Posterior cingulate gyrus (tissue), 11 donors: ENCODE data around the gene RAD23A.

ENCODE experiments used
- DNase-seq, 10 donors: peaks; one replicate each; pipeline versions ENCODE4 v3.0.0 to v3.0.0-alpha.2; 2020 to 2021; ENCODE audit warnings: mixed read lengths in 3 of 10
- intact Hi-C: fragments of 100-400 bp; cut with DNase I; formaldehyde crosslinking; loops from one replicate; pipeline ENCODE4 v1.15.1; 2023

Gene RAD23A

DNA sequence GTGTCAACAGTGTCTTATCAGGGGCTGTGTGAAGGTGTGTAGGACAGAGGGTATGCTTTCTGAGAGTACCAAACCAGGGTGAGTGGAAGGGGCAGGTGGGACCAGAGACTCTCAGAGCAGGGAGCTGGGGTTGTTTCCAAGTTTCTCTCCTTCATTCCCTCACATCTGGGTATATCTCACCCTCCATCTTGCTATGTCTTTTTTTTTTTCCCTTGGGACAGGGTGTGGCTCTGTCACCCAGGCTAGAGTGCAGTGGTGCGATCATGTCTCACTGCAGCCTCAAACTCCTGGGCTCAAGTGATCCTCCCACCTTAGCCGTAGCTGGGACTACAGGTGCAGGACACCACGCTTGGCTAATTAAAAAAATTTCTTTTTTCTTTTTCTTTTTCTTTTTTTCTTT is 34.3 kb downstream of the RAD23A start:
- intact Hi-C loops, result loop anchor here (5.0 kb wide), 1 partner anchor 52 kb away; no protein-coding TSS in a partner anchor
- DNase-seq, result no peak

DNA sequence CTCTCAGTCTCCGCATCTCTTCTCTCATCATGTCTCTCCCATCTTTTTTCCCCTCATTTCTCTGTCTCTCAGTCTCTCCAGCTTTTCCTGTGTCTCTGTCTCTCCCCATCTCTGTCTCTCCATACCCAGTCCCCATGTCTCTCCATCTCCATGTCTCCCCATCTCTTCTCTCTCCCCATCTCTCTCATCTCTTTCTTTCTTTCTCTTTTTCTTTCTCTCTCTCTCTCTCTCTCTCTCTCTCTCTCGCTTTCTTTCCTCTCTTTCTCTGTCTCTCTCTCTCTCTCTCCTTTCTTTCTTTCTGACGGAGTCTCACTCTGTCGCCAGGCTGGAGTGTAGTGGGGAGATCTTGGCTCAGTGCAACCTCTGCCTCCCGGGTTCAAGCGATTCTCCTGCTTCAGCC is 37.0 kb downstream of the RAD23A start:
- no peak for DNase-seq
- intact Hi-C loops, result loop anchor here (2.0 to 5.0 kb wide), 2 partner anchors 50 to 78 kb away; no protein-coding TSS in a partner anchor

DNA sequence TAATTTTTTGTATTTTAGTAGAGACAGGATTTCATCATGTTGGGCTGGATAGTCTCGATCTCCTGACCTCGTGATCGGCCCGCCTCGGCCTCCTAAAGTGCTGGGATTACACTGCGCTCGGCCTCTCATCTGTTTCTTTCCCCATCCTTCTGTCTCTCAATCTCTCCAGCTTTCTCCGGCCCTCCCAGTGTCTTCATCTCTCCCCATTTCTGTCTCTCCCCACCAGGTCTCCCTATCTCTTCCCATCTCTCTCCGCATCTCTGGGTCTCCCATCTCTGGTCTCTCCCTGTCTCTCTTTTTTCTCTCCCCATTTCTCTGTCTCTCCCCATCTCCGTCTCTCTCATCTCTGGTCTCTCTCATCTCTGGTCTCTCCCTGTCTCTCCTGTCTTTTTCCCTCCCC is 37.4 kb downstream of the RAD23A start:
- DNase-seq, result no peak
- intact Hi-C loops, result loop anchor here (2.0 to 5.0 kb wide), 2 partner anchors 49 to 78 kb away; no protein-coding TSS in a partner anchor

DNA sequence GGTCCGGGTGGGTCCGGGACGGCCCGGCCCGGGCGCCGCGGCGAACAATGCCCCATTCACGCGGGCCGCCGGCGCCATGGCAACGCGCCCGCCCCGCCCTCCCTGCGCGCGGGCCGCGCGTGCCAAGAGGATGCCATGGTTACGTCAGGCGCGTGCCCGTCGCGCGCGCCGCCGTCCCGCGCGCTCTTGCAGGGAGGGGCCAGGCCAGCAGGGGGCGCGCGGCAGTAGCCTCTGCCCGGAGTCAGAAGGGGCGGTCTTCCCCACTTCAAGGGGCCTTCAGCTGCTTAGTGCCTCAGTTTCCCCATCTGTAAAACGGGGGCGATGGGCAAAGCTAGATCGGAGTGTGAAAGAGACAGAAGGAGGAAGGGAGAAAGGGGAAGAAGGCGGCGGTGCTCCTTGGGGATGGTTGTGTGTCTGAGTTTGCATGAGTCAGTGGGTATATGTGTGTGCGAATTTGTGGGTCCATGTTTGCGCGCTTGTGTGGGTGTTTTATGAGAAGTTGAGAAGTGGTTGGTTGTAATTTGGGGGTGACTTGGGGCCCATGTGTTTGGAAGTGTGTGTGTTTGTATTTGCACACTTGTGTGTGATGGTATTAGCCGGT is 38.0 kb downstream of the RAD23A start:
- intact Hi-C loops, result loop anchor here (2.0 to 5.0 kb wide), 2 partner anchors 49 to 77 kb away; no protein-coding TSS in a partner anchor
- DNase-seq, result peak; percentile 68 to 97 (median 80)

DNA sequence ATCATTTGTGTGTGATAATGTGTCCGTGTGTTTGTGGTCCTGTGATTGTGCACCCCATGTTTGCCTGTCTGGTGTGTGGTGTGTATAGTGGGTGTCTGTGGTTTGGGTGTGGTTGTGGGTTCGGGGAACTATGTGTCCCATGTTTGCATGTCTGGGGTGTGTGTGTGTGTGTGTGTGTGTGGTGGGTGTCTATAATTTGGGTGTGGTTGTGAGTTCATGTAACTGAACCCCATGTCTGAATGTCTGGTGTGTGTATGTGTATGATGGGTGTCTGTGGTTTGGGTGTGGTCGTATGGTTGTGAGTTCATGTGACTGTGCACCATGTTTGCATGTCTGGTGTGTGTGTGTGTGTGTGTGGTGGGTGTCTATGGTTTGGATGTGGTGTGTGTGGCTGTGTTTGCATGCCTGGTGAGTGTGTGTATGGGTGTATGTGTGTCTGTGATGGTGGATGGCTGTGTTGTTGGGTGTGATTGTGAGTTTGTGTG is 38.5 kb downstream of the RAD23A start:
- intact Hi-C loops, result loop anchor here (5.0 kb wide), 1 partner anchor 48 kb away; no protein-coding TSS in a partner anchor
- DNase-seq, result no peak

DNA sequence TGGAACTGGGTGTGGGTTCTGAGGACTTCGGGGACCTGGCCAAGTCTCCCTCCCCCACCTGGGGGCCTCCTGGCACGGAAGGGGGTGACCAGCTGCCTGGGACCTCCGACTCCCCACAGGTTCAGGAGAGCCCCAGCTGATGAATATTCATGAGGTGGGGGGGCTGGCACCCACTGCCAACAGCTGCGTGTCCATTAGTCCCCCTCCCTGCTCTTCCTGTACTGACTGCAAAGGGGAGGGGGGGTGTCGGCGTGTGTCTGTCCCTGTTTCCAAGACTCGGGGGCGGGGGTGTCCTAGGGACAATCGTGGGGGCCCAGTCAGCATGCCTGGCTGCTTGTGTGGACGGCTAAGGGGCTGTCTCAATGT is 39.0 kb downstream of the RAD23A start:
- DNase-seq, result peak in 2 of 10 donors; percentile 50 to 91
- intact Hi-C loops, result loop anchor here (5.0 kb wide), 1 partner anchor 48 kb away; no protein-coding TSS in a partner anchor

DNA sequence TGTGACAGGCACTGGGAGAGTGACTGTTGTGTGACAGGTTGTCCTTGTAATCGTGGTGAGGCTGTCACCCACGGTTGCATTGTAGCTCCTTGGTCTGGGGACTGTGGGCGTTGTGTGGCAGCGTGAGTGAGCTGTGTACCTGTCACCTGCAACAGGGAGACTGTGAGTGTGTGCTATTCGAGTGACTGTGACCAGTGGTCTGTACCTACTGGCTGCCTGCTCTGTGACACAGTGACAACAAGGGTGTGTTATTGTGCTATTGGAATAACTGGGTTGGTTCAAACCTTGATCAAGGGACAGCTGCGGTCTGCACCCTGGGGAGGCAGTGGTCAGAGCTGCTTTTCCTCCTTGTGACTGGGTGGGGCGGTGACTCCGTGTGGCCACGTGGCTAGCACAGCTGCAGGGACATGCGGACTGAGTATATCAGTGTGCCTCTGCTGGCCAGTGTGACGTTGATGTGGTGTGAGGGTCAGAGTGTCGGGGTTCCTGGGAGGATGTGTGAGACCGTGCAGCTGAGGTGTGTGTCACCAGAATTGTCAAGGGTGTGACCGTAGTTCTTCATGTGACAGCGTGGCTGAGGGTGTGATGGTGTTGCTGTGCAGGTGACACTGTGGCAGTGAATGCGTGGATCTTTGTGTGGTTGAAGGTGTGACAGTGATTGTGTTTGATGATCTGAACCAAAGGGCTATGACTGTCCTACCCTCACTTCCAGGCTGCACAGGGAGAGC is 39.6 kb downstream of the RAD23A start:
- DNase-seq, result peak; percentile 64 to 98 (median 86)
- intact Hi-C loops, result no loop called here

DNA sequence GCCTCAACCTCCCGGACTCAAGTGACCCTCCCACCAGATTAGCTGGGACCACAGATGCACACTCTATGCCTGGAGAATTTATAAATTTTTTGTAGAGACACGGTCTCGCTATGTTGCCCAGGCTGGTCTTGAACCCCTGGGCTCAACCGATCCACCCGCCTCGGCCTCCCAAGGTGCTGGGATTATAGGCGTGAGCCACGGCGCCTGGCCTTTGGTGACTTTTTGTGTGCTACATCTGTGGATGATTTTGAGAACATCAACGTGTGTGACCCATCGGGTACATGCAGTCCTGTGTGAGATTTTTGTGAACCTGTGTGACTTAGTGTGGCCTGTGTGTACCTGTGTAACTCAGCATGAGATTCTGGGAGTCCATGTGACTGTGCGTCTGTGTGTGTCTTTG is 41.1 kb downstream of the RAD23A start:
- intact Hi-C loops, result no loop called here

DNA sequence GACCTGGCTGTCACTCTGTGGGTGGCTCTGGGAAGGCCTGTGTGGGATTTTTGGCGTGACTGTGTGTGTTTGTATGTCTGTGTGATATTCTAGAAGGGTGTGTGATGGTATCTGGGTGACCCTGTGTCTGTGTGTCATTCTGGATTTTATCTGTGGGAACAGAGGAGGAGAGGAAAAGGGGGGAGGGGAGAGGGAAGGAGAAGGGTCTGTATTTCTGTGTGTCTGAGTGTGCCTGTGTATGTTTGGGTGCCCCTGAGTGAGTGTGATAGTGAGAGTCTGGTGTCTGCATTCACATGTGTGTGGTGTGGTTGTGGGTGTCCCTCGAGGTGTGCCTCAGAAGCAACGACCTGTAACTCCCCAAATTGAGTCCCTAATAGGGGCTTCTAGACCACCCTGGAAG is 41.5 kb downstream of the RAD23A start:
- DNase-seq, result no peak
- intact Hi-C loops, result no loop called here

More for the DNA sequence above, 41.1 kb downstream of the RAD23A start:
- no peak for DNase-seq

DNA sequence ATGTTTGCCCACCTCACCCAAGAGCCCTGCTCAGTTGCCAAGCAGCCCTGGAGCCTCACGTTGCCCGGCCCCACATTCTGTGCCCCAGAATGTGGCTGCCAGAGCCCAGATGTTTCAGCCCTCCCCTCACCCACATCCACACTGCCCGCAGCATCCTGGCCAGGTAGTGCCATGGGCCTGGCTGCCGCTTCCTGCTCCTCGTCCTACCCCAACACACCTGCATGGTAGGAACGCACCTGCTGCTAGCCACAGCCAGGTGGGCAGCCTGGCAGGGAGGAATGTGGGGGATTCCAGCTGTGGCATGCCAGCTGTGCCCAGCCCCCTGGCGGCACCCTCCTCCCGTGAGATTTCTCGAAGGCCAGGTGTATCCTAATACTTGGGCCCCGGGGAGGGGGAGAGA is 42.1 kb downstream of the RAD23A start:
- intact Hi-C loops, result no loop called here
- DNase-seq, result no peak

DNA sequence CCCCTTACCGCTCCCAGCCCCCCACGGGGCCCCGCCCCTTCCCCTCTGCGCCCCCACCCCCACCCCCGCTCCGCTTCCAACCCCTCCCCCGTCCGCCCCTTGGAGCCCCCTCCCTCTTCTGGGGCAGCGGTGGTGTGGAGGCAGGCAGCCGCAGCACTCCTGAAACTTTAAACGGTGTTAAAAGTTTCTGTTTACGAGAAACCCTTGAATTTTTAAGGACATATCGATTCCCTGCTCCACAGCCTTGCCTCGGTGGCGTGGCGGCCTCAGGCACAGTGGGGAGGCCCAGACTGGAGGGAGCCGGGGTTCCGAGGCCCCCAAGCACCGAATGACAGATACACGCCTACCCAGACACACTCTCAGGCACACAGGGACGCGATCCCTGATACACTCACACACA is 44.8 kb downstream of the RAD23A start:
- no peak for DNase-seq
- intact Hi-C loops, result no loop called here

DNA sequence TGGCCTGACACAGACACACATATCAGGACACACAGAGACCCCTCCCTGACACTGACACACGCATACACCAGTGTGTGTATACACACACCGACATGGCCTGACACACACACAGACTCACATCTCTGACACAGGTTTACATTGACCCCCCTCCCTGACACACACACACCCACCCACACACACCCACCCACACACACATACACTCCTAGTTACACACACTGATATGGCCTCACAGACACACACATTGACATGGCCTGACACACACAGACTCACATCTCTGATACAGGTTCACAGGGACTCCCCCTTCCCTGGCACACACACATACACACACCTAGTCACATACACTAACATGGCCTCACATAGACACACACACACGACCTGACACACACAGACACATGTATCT is 45.2 kb downstream of the RAD23A start:
- intact Hi-C loops, result no loop called here
- no peak for DNase-seq

DNA sequence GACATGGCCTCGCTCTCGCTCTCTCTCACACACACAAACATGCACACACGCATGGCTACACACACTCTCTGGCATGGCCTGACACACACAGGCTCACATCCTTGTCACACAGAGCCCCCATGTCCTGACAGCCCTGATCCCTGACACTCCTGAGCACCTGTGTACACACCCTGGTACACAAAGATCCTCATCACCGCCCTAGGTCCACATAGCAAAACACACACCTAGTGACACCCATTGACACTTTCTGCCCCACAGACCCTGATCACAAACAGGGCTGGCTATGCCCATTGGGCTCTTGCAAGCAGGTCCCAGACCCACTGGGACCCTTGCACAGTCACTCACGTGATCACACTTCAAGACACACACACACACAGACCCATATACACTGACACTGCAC is 45.6 kb downstream of the RAD23A start:
- DNase-seq, result no peak
- intact Hi-C loops, result no loop called here

DNA sequence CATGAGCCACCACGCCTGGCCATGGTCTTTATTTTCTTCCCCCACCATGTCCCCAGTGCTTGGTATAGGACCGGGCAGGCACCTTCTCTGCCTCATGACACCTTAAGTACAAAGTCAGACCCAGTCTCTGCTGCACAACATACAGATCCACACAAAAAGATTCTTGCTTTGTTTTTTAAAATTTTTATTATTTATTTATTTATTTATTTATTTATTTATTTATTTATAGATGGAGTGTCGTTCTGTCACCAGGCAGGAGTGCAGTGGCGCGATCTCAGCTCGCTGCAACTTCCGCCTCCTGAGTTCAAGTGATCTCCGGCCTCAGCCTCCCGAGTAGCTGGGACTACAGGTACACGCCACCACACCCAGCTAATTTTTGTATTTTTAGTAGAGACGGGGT is 47.1 kb downstream of the RAD23A start:
- intact Hi-C loops, result no loop called here
- DNase-seq, result no peak

DNA sequence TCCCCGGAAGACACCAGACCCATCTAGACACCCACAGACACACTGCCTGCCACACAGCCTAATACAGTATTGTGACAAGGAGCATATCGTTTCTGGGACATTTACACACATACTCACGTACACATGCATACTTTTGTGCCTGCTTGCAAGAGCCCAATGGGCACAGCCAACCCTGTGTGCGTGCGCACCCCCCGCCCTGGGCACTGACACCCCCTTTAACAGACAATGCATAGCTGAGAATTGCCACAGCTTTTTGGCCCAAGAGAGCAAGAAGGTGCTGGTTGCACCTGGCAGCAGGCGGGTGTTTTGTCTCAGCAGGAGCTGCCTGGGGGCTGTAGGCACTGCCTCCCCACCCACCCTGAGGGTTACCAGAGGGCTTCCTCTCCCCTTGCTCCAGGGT is 47.9 kb downstream of the RAD23A start:
- intact Hi-C loops, result no loop called here
- no peak for DNase-seq

DNA sequence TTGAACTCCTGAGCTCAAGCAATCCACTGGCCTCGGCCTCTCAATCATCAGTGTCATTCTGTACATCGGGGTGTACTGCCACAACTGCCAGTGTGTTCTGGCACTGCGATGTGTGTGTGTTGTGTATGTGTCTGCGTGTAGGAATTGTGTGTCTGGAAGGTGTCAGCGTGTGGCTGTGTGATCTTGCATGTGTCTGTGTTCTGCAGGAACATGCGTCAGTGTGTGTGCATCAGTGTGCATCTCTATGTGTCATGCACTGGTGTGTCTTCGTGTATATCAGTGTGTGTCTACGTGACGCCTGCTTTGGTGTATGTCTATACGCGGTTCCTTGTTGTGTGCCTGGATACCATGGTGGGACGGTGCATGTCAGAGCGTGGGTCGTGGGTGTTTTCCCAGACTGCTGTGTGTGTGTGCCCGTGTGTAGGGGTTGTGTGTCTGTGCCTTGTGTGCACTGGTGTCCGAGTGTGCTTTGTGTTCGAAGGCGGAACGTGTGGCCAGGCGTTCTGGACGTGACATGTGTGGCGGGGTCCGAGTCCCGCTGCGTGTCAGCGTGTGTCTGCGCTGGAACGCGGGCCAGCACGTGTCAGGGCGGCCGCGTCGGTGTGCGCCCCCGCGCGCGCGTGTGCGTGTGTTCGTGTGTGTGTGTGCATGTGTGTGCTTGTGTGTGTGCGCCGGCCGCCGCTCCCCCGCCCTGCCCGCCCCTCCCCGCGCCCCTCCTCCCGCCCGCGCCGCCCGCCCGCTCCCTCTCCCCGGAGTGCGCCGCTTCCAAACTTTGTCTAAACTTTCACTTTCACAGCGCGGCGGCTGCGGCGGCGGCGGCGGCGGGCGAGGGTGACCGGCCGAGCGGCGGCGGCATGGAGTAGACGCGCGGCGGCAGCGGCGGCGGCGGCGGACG is 49.3 kb downstream of the RAD23A start, which contains the start of gene NFIX:
Gene NFIX, plus strand, starts transcription at position 775 of the 895 bp plus-strand sequence. CDS start 363 bp downstream, outside the sequence.
- intact Hi-C loops, result no loop called here
- peak in 4 of 10 donors; percentile 38 to 94 (median 56) for DNase-seq

DNA sequence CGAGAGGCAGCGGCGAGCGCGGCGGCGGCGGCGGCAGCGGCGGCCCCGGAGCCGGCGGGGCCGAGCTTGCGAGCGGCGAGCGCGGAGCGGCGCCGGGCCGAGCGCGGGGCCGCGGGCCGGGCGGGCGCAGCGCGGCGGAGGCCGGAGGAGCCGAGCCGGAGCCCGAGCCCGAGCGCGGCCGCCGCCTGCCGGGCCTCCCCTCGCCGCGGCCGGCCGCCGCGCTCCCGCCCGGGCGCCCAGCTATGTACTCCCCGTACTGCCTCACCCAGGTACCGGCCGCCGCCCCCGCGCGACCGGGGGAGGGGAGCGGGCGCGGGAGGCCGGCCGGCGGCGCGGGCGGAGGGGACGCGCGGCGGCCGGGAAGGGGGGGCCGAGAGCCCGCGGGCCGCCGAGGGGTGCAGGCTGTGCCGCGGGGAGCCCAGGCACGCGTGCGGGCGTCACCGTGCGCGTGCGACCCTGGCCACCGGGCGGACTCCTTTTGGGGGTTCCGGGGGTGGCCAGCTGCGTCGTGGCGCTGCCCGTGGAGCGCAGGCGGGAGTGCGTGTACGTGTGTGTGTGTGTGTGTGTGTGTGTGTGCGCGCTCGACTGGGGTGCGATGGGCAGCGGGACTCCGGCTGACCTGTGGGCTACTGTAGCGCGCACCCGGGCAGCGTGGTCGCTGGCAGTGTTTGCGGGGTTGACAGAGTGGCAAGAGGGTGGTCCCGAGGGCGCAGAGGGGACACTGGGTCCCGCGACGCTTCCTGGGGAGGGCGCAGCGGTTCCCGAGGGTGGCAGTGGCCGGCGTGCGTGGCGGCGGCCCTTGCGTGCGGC is 50.1 kb downstream of the RAD23A start:
- peak in 2 of 10 donors; percentile 45 to 55 for DNase-seq
- intact Hi-C loops, result no loop called here

DNA sequence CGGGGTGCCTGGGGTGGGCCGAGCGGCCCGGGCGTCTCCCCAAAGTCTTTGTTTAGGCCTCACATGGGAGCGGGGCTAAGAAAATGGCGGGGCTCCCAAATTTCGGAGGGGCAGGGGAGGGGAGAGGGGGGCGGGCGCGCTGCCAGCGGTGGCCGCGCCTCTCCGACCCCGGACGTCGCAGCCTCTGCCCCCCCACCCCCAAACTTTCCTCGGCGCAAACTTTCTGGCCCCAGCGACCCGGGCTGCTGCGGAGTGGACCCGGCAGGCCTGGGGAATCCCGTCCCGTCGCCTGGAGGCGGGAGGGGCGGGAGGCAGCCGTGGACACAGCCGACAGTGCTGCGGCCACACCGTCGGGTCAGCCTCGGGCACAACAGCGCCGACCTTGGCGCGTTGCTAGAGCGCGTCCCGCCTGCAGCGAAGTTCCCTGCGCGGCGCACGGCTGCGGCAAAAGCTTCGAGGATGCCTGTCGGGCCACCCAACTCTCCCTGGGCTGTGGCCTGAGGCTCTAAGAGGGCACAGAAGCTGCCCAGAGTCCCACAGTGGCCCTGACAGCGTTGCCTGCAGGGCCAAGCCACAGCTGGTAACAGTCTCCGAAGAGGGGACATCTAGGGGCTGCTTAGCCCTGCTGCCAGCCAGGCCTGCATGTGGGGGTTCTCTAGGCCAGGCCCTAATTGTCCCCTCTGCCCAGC is 50.9 kb downstream of the RAD23A start:
- intact Hi-C loops, result no loop called here
- DNase-seq, result peak in 3 of 10 donors; percentile 33 to 69 (median 41)
